CD8-positive, alpha-beta memory T cell (primary cell): ENCODE results near the gene ZER1. TPM values are rescaled to one million over a fixed set of nuclear protein-coding genes. Genes with fewer than 3 reads are reported as not detected.

Experiments used
- CTCF ChIA-PET: fragments of 350-600 bp; sonication (Branson Sonifier 250); formaldehyde crosslinking; loops from one replicate; lab custom pipeline; 2021; ENCODE audit warnings: antibody characterized with exemption; lab: Charles Lee
- POLR2A ChIA-PET: fragments of 350-600 bp; sonication (Branson Sonifier 250); formaldehyde crosslinking; loops from one replicate; lab custom pipeline; 2021; ENCODE audit warnings: antibody characterized with exemption; lab: Charles Lee
- DNase-seq, 5 donors: peaks; one replicate each; pipeline versions ENCODE4 v3.0.0 to v3.0.0-alpha.2; 2020 to 2022; ENCODE audit warnings: mixed read lengths in 1 of 5
- H3K27ac ChIP-seq: one replicate; pipeline ENCODE4 v1.7.0; 2013; ENCODE audit warnings: low read depth, mild to moderate bottlenecking, low read length, moderate library complexity
- H3K27me3 ChIP-seq: 2 replicates; pipeline ENCODE4 v1.7.0; 2013; ENCODE audit warnings: low read length, mild to moderate bottlenecking; ENCODE audit not compliant: insufficient read depth, poor library complexity, severe bottlenecking
- H3K36me3 ChIP-seq: 2 replicates; pipeline ENCODE4 v1.7.0; 2013; ENCODE audit warnings: mild to moderate bottlenecking, low read length, moderate library complexity; ENCODE audit not compliant: insufficient read depth
- H3K4me1 ChIP-seq: 2 replicates; pipeline ENCODE4 v1.7.0; 2013; ENCODE audit warnings: mild to moderate bottlenecking, low read length, moderate library complexity; ENCODE audit not compliant: insufficient read depth
- H3K4me3 ChIP-seq: 2 replicates; pipeline ENCODE4 v1.7.0; 2013; ENCODE audit warnings: mild to moderate bottlenecking, low read length
- H3K9me3 ChIP-seq: 2 replicates; pipeline ENCODE4 v1.7.0; 2013; ENCODE audit warnings: mild to moderate bottlenecking, low read length
- H3K27ac Mint-ChIP-seq, 8 donors: one replicate each; pipeline ENCODE4 v1.8.0; 2020 to 2021; ENCODE audit warnings: mixed read lengths in 8 of 8, mild to moderate bottlenecking in 6 of 8, inconsistent platforms in 3 of 8, moderate library complexity in 3 of 8
- H3K27me3 Mint-ChIP-seq, 2 donors: one replicate each; pipeline ENCODE4 v1.8.0; 2020 to 2021; ENCODE audit warnings: mixed read lengths in 2 of 2, mild to moderate bottlenecking in 1 of 2, moderate library complexity in 1 of 2
- H3K36me3 Mint-ChIP-seq, 3 donors: one replicate each; pipeline ENCODE4 v1.8.0; 2020 to 2021; ENCODE audit warnings: mixed read lengths in 3 of 3, inconsistent platforms in 1 of 3, mild to moderate bottlenecking in 1 of 3
- H3K4me1 Mint-ChIP-seq, 3 donors: one replicate each; pipeline ENCODE4 v1.8.0; 2020 to 2021; ENCODE audit warnings: mixed read lengths in 3 of 3, inconsistent platforms in 1 of 3, mild to moderate bottlenecking in 1 of 3
- H3K4me3 Mint-ChIP-seq, 7 donors: one replicate each; pipeline ENCODE4 v1.8.0; 2020 to 2021; ENCODE audit warnings: mixed read lengths in 7 of 7, mild to moderate bottlenecking in 6 of 7, moderate library complexity in 4 of 7, inconsistent platforms in 2 of 7
- H3K9me3 Mint-ChIP-seq, 5 donors: one replicate each; pipeline ENCODE4 v1.8.0; 2020 to 2022; ENCODE audit warnings: mixed read lengths in 5 of 5, mild to moderate bottlenecking in 3 of 5, moderate library complexity in 2 of 5, inconsistent platforms in 1 of 5
- polyA plus RNA-seq: library from polyadenylated mRNA; unstranded; fragments of 300-500 nt; fragmentation: Illumina TruSeq; gene quantifications from one replicate; pipeline ENCODE4 v1.2.3, GENCODE V29; 2021
- total RNA-seq, 2 experiments: library from RNA; stranded (reverse); gene quantifications; one replicate each; pipeline ENCODE4 v1.2.3, GENCODE V29; 2021

ZER1 gene
- total and polyA plus RNA-seq, 3 experiments from 2014 or later: 18.3 to 46.2 (median 18.7) TPM

GRCh38 chr9:128771094-128771721 is 519 bp downstream of the ZER1 start:
- Mint-ChIP-seq H3K27ac (peak overlapping the region; percentile 98 to 100 (median 99)), H3K9me3 (peaks cover 0 to 3% (median 1%) of the 10 kb centered on the region in 5 donors), H3K4me3 (peak overlapping the region; percentile 97 to 99 (median 97)), H3K36me3 (peaks cover 0 to 26% (median 2%) of the 10 kb centered on the region in 3 donors), H3K4me1 (peaks cover 31 to 45% (median 36%) of the 10 kb centered on the region in 3 donors), H3K27me3 (no peaks in the 10 kb centered on the region)
- Histone ChIP-seq H3K27ac (peak overlapping the region; percentile 95), H3K27me3 (no peaks in the 10 kb centered on the region), H3K4me1 (peaks cover 19% of the 10 kb centered on the region), H3K4me3 (peak overlapping the region; percentile 87), H3K36me3 (no peaks in the 10 kb centered on the region), H3K9me3 (no peaks in the 10 kb centered on the region)
- DNase-seq: peak in 2 of 5 donors; percentile 10 to 46
- ChIA-PET CTCF (interaction anchor here (0.8 to 3.4 kb wide), 4 partner anchors 17 to 69 kb away, joined by 3 to 19 read pairs (median 6); partner anchors contain the start of genes ENDOG, PKN3 and SPOUT1), POLR2A (interaction anchor here (0.5 to 2.9 kb wide), 6 partner anchors 17 to 339 kb away, joined by 3 to 13 read pairs (median 3); partner anchors contain the start of genes ENDOG and ZDHHC12)

GRCh38 chr9:128770286-128771030 is 1.3 kb downstream of the ZER1 start:
- Mint-ChIP-seq H3K36me3 (peaks cover 0 to 28% (median 2%) of the 10 kb centered on the region in 3 donors), H3K4me3 (peak overlapping the region; percentile 97 to 99 (median 97)), H3K9me3 (peaks cover 0 to under 1% (median 0%) of the 10 kb centered on the region in 5 donors), H3K27ac (peak overlapping the region; percentile 98 to 100 (median 99)), H3K27me3 (no peaks in the 10 kb centered on the region), H3K4me1 (peaks cover 32 to 48% (median 40%) of the 10 kb centered on the region in 3 donors)
- Histone ChIP-seq H3K27ac (peak overlapping the region; percentile 95), H3K4me1 (peaks cover 19% of the 10 kb centered on the region), H3K4me3 (peak overlapping the region; percentile 87), H3K36me3 (no peaks in the 10 kb centered on the region), H3K27me3 (no peaks in the 10 kb centered on the region), H3K9me3 (no peaks in the 10 kb centered on the region)
- POLR2A ChIA-PET: interaction anchor here (0.5 to 2.9 kb wide), 6 partner anchors 18 to 339 kb away, joined by 3 to 13 read pairs (median 3); partner anchors contain the start of genes ENDOG and ZDHHC12
- CTCF ChIA-PET: interaction anchor here (0.8 to 3.4 kb wide), 4 partner anchors 18 to 68 kb away, joined by 3 to 19 read pairs (median 6); partner anchors contain the start of genes ENDOG, PKN3 and SPOUT1
- no peak for DNase-seq

- no peaks in the 10 kb centered on the region for H3K36me3 ChIP-seq
- no peak overlapping the region for H3K4me3 ChIP-seq
- no peak for DNase-seq
- Mint-ChIP-seq H3K9me3 (no peaks in the 10 kb centered on the region), H3K27ac (peak overlapping the region in 3 of 8 donors; percentile 58 to 99 (median 64)), H3K4me1 (peaks cover 40 to 64% (median 48%) of the 10 kb centered on the region in 3 donors), H3K36me3 (peaks cover 0 to 36% (median 2%) of the 10 kb centered on the region in 3 donors), H3K4me3 (no peak overlapping the region), H3K27me3 (peaks cover 0 to 1% of the 10 kb centered on the region in 2 donors)
- H3K4me1 ChIP-seq: peaks cover 19% of the 10 kb centered on the region
- no peaks in the 10 kb centered on the region for H3K9me3 ChIP-seq
- POLR2A ChIA-PET: no interaction called here
- no peak overlapping the region for H3K27ac ChIP-seq
- CTCF ChIA-PET: interaction anchor here (1.1 kb wide), 1 partner anchor 18 kb away, joined by 3 read pairs; no protein-coding TSS in a partner anchor
- no peaks in the 10 kb centered on the region for H3K27me3 ChIP-seq
These were observed 3.1 kb downstream of the ZER1 start for GRCh38 chr9:128768606-128769005.

GRCh38 chr9:128765499-128765898 is 6.2 kb downstream of the ZER1 start:
- peak overlapping the region in 3 of 8 donors; percentile 18 to 89 (median 46) for H3K27ac Mint-ChIP-seq
- Histone ChIP-seq H3K9me3 (no peaks in the 10 kb centered on the region), H3K4me3 (no peak overlapping the region), H3K27ac (no peak overlapping the region), H3K27me3 (no peaks in the 10 kb centered on the region), H3K36me3 (no peaks in the 10 kb centered on the region), H3K4me1 (peaks cover 11% of the 10 kb centered on the region)
- no peaks in the 10 kb centered on the region for H3K9me3 Mint-ChIP-seq
- H3K27me3 Mint-ChIP-seq: peaks cover 0 to 1% of the 10 kb centered on the region in 2 donors
- DNase-seq: no peak
- CTCF ChIA-PET: interaction anchor here (1.5 kb wide), 1 partner anchor 64 kb away, joined by 5 read pairs; the partner anchor contains the start of gene PKN3
- H3K36me3 Mint-ChIP-seq: peaks cover 0 to 33% (median under 1%) of the 10 kb centered on the region in 3 donors
- H3K4me3 Mint-ChIP-seq: peak overlapping the region in 1 of 7 donors; percentile 11
- POLR2A ChIA-PET: no interaction called here
- H3K4me1 Mint-ChIP-seq: peaks cover 36 to 61% (median 40%) of the 10 kb centered on the region in 3 donors

GRCh38 chr9:128764361-128764760 is 7.4 kb downstream of the ZER1 start:
- Mint-ChIP-seq H3K36me3 (peaks cover 0 to 29% (median 0%) of the 10 kb centered on the region in 3 donors), H3K4me3 (no peak overlapping the region), H3K9me3 (no peaks in the 10 kb centered on the region), H3K27ac (no peak overlapping the region), H3K27me3 (peaks cover 0 to 1% of the 10 kb centered on the region in 2 donors), H3K4me1 (peaks cover 29 to 52% (median 30%) of the 10 kb centered on the region in 3 donors)
- ChIA-PET POLR2A (interaction anchor here (0.5 to 0.6 kb wide), 2 partner anchors 84 to 112 kb away, joined by 3 read pairs; no protein-coding TSS in a partner anchor), CTCF (interaction anchor here (1.5 kb wide), 1 partner anchor 62 kb away, joined by 5 read pairs; the partner anchor contains the start of gene PKN3)
- H3K4me3 ChIP-seq: no peak overlapping the region
- no peaks in the 10 kb centered on the region for H3K4me1 ChIP-seq
- no peak for DNase-seq
- no peak overlapping the region for H3K27ac ChIP-seq
- no peaks in the 10 kb centered on the region for H3K9me3 ChIP-seq
- no peaks in the 10 kb centered on the region for H3K36me3 ChIP-seq
- no peaks in the 10 kb centered on the region for H3K27me3 ChIP-seq

GRCh38 chr9:128762671-128763449 is 8.9 kb downstream of the ZER1 start:
- no peak overlapping the region for H3K4me3 ChIP-seq
- Mint-ChIP-seq H3K27ac (peak overlapping the region in 5 of 8 donors; percentile 19 to 68 (median 66)), H3K4me3 (peak overlapping the region in 1 of 7 donors; percentile 55), H3K36me3 (peaks cover 0 to 21% (median 0%) of the 10 kb centered on the region in 3 donors), H3K4me1 (peaks cover 19 to 42% (median 24%) of the 10 kb centered on the region in 3 donors), H3K9me3 (no peaks in the 10 kb centered on the region), H3K27me3 (peaks cover 0 to 1% of the 10 kb centered on the region in 2 donors)
- ChIA-PET CTCF (interaction anchor here (1.3 kb wide), 1 partner anchor 55 kb away, joined by 3 read pairs; the partner anchor contains the start of gene ENDOG), POLR2A (no interaction called here)
- H3K9me3 ChIP-seq: no peaks in the 10 kb centered on the region
- no peaks in the 10 kb centered on the region for H3K27me3 ChIP-seq
- no peaks in the 10 kb centered on the region for H3K36me3 ChIP-seq
- DNase-seq: no peak
- no peaks in the 10 kb centered on the region for H3K4me1 ChIP-seq
- no peak overlapping the region for H3K27ac ChIP-seq

- H3K36me3 ChIP-seq: peaks cover 7% of the 10 kb centered on the region
- ChIA-PET POLR2A (interaction anchor here (0.6 kb wide), 1 partner anchor 23 kb away, joined by 3 read pairs; no protein-coding TSS in a partner anchor), CTCF (no interaction called here)
- Mint-ChIP-seq H3K9me3 (no peaks in the 10 kb centered on the region), H3K27ac (no peak overlapping the region), H3K36me3 (peaks cover 0 to 32% (median 4%) of the 10 kb centered on the region in 3 donors), H3K27me3 (no peaks in the 10 kb centered on the region), H3K4me1 (peaks cover 5 to 19% (median 8%) of the 10 kb centered on the region in 3 donors), H3K4me3 (no peak overlapping the region)
- H3K27me3 ChIP-seq: no peaks in the 10 kb centered on the region
- H3K9me3 ChIP-seq: no peaks in the 10 kb centered on the region
- no peak overlapping the region for H3K27ac ChIP-seq
- H3K4me3 ChIP-seq: no peak overlapping the region
- no peaks in the 10 kb centered on the region for H3K4me1 ChIP-seq
- DNase-seq: no peak
These were observed 14.1 kb downstream of the ZER1 start for GRCh38 chr9:128757602-128758001.
